ENCODE data around the gene C5orf34.

C5orf34 gene

GRCh38 chr5:43437062-43437660, 77.8 kb downstream of the C5orf34 start:
- in situ Hi-C loops (cut with MboI; ENCODE audit: low sequenced_read_pairs, unreplicated experiment): no loop called here
- no peak for TF ChIP-seq CTCF (IDR thresholded peaks at IDR 0.05; ENCODE audit: borderline replicate concordance, control extremely low read depth, extremely low read depth, insufficient read depth, missing control alignments)
- no peak for DNase-seq (ENCODE audit: low spot score)

Data from GM13976 (cell line).